ENCODE data around the gene XAB2.
A peak's percentile ranks its signal among the peaks of the same experiment; 100 is the strongest.
"Not testable (repeated sequence)": the region's sequence is repeated elsewhere in the genome, so short reads cannot be mapped to it uniquely, and the experiment has no call there.

Gene XAB2

GRCh38 chr19:7611541-7612279 is 17.6 kb downstream of the XAB2 start:
- no peak for DNase-seq

- no peak for DNase-seq
Measured at GRCh38 chr19:7610491-7611240, 18.7 kb downstream of the XAB2 start.

GRCh38 chr19:7607874-7608560 is 21.3 kb downstream of the XAB2 start:
- DNase-seq: no peak

- DNase-seq: no peak
Measured at GRCh38 chr19:7607212-7607873, 22.0 kb downstream of the XAB2 start.

GRCh38 chr19:7606289-7606688 is 23.1 kb downstream of the XAB2 start:
- DNase-seq: no peak

GRCh38 chr19:7605490-7606222 is 23.7 kb downstream of the XAB2 start:
- DNase-seq: peak; percentile 29

- no peak for DNase-seq
Measured at GRCh38 chr19:7603919-7604318, 25.4 kb downstream of the XAB2 start.

GRCh38 chr19:7602935-7603497 is 26.3 kb downstream of the XAB2 start:
- DNase-seq: no peak

- no peak for DNase-seq
Measured at GRCh38 chr19:7602240-7602934, 27.0 kb downstream of the XAB2 start.

- DNase-seq: no peak
Measured at GRCh38 chr19:7600721-7601120, 28.6 kb downstream of the XAB2 start.

GRCh38 chr19:7598180-7598579 is 31.2 kb downstream of the XAB2 start:
- DNase-seq: no peak

- DNase-seq: no peak
Measured at GRCh38 chr19:7597689-7598088, 31.7 kb downstream of the XAB2 start.

- no peak for DNase-seq
Measured at GRCh38 chr19:7596211-7596937, 33.0 kb downstream of the XAB2 start.

- peak; percentile 40 for DNase-seq
Measured at GRCh38 chr19:7595466-7596133, 33.7 kb downstream of the XAB2 start, which contains the start of gene CAMSAP3. Gene CAMSAP3, plus strand, starts transcription at chr19:7595863. Its CDS starts 140 bp downstream, at chr19:7596003.

- DNase-seq: no peak
Measured at GRCh38 chr19:7590256-7590655, 39.1 kb downstream of the XAB2 start.

GRCh38 chr19:7589822-7590221 is 39.5 kb downstream of the XAB2 start:
- no peak for DNase-seq

- no peak for DNase-seq
Measured at GRCh38 chr19:7582446-7582845, 46.9 kb downstream of the XAB2 start.

GRCh38 chr19:7579182-7579581 is 50.2 kb downstream of the XAB2 start:
- no peak for DNase-seq

- DNase-seq: no peak
Measured at GRCh38 chr19:7578127-7578526, 51.2 kb downstream of the XAB2 start.

GRCh38 chr19:7577422-7577821 is 51.9 kb downstream of the XAB2 start:
- DNase-seq: not testable (repeated sequence)
